ENCODE results near the gene TRIM6. TPM values are rescaled to one million over a fixed set of nuclear protein-coding genes. Genes with fewer than 3 reads are reported as not detected.

The TRIM6 gene
- total RNA-seq, result 1.9 TPM in 2 replicates
- long read RNA-seq, partial matches to known transcripts, result 1 of 8 reads
- long read RNA-seq, other reads (novel, unspliced or antisense), result 3 of 8 reads

- peak; percentile 81 for DNase-seq (ENCODE audit: extremely low spot score, unreplicated experiment)
- no peak for TF ChIP-seq CTCF (IDR thresholded peaks at IDR 0.05)
- H3K4me1 Mint-ChIP-seq (ENCODE audit: unreplicated experiment), result peaks cover 44% of the 10 kb centered on the region
- H3K27me3 Mint-ChIP-seq (ENCODE audit: unreplicated experiment), result no peaks in the 10 kb centered on the region
- H3K4me3 Mint-ChIP-seq (ENCODE audit: unreplicated experiment), result peak within 1 kb of the TSS; percentile 79
- H3K27ac Mint-ChIP-seq (ENCODE audit: unreplicated experiment), result peak within 1 kb of the TSS; percentile 81
- no peaks in the 10 kb centered on the region for H3K9me3 Mint-ChIP-seq (ENCODE audit: unreplicated experiment)
- H3K36me3 Mint-ChIP-seq (ENCODE audit: unreplicated experiment), result no peaks in the 10 kb centered on the region
These were observed at the start of gene TRIM6 for GRCh38 chr11:5596607-5597201. Gene TRIM6, plus strand, starts transcription at chr11:5596637. Its CDS starts 261 bp downstream, at chr11:5596898.

- Mint-ChIP-seq H3K4me3 (ENCODE audit: unreplicated experiment) (no peak overlapping the region), H3K4me1 (ENCODE audit: unreplicated experiment) (no peaks in the 10 kb centered on the region), H3K27me3 (ENCODE audit: unreplicated experiment) (no peaks in the 10 kb centered on the region), H3K36me3 (ENCODE audit: unreplicated experiment) (no peaks in the 10 kb centered on the region), H3K27ac (ENCODE audit: unreplicated experiment) (no peak overlapping the region), H3K9me3 (ENCODE audit: unreplicated experiment) (no peaks in the 10 kb centered on the region)
- no peak for DNase-seq (ENCODE audit: extremely low spot score, unreplicated experiment)
- no peak for TF ChIP-seq CTCF (IDR thresholded peaks at IDR 0.05)
These were observed 48.5 kb upstream of the TRIM6 start for GRCh38 chr11:5547982-5548381.

- Mint-ChIP-seq H3K27me3 (ENCODE audit: unreplicated experiment) (no peaks in the 10 kb centered on the region), H3K36me3 (ENCODE audit: unreplicated experiment) (no peaks in the 10 kb centered on the region), H3K4me3 (ENCODE audit: unreplicated experiment) (no peak within 1 kb of the TSS), H3K9me3 (ENCODE audit: unreplicated experiment) (no peaks in the 10 kb centered on the region), H3K27ac (ENCODE audit: unreplicated experiment) (no peak within 1 kb of the TSS), H3K4me1 (ENCODE audit: unreplicated experiment) (no peaks in the 10 kb centered on the region)
- TF ChIP-seq CTCF (IDR thresholded peaks at IDR 0.05), result no peak
- DNase-seq (ENCODE audit: extremely low spot score, unreplicated experiment), result no peak
These were observed 48.0 kb upstream of the TRIM6 start, which contains the start of gene OR52H1 for GRCh38 chr11:5548440-5548839. Gene OR52H1, minus strand, starts transcription at chr11:5548540. Its CDS starts 3,035 bp downstream, at chr11:5545505.

- TF ChIP-seq CTCF (IDR thresholded peaks at IDR 0.05), result no peak
- Mint-ChIP-seq H3K4me3 (ENCODE audit: unreplicated experiment) (no peak overlapping the region), H3K4me1 (ENCODE audit: unreplicated experiment) (no peaks in the 10 kb centered on the region), H3K27me3 (ENCODE audit: unreplicated experiment) (peaks cover 11% of the 10 kb centered on the region), H3K27ac (ENCODE audit: unreplicated experiment) (no peak overlapping the region), H3K36me3 (ENCODE audit: unreplicated experiment) (no peaks in the 10 kb centered on the region), H3K9me3 (ENCODE audit: unreplicated experiment) (no peaks in the 10 kb centered on the region)
- no peak for DNase-seq (ENCODE audit: extremely low spot score, unreplicated experiment)
These were observed 45.9 kb upstream of the TRIM6 start for GRCh38 chr11:5550440-5551095.

- DNase-seq (ENCODE audit: extremely low spot score, unreplicated experiment), result no peak
- TF ChIP-seq CTCF (IDR thresholded peaks at IDR 0.05), result peak; percentile 37
- peaks cover 28% of the 10 kb centered on the region for H3K27me3 Mint-ChIP-seq (ENCODE audit: unreplicated experiment)
- no peaks in the 10 kb centered on the region for H3K9me3 Mint-ChIP-seq (ENCODE audit: unreplicated experiment)
- H3K27ac Mint-ChIP-seq (ENCODE audit: unreplicated experiment), result no peak overlapping the region
- H3K36me3 Mint-ChIP-seq (ENCODE audit: unreplicated experiment), result no peaks in the 10 kb centered on the region
- H3K4me3 Mint-ChIP-seq (ENCODE audit: unreplicated experiment), result no peak overlapping the region
- H3K4me1 Mint-ChIP-seq (ENCODE audit: unreplicated experiment), result no peaks in the 10 kb centered on the region
These were observed 43.1 kb upstream of the TRIM6 start for GRCh38 chr11:5553343-5553742.
